Activated CD8-positive, alpha-beta memory T cell treated with anti-CD3 and anti-CD28 coated beads, Interleukin-2, amount 10 ng/mL, durations not matched to agents 7 days and 5 days (primary cell): Measurements from ENCODE around the gene TMEM219. TPM values are rescaled to one million over a fixed set of nuclear protein-coding genes. Genes with fewer than 3 reads are reported as not detected.
A peak's percentile ranks its signal among the peaks of the same experiment; 100 is the strongest.

Experiments
- ATAC-seq: fragments of 150-1000 bp; cut with Tn5 transposase; one replicate; pipeline ENCODE4 v1.10.0; 2021; ENCODE audit warnings: moderate library complexity
- CTCF ChIA-PET: fragments of 350-600 bp; sonication (Branson Sonifier 250); formaldehyde crosslinking; loops from one replicate; lab custom pipeline; 2021; ENCODE audit warnings: antibody characterized with exemption; lab: Charles Lee
- DNase-seq: peaks from one replicate; pipeline ENCODE4 v3.0.0-alpha.2; 2020
- H3K27ac Mint-ChIP-seq: one replicate; pipeline ENCODE4 v1.8.0; 2021; ENCODE audit warnings: mild to moderate bottlenecking, mixed read lengths
- H3K27me3 Mint-ChIP-seq: one replicate; pipeline ENCODE4 v1.8.0; 2021; ENCODE audit warnings: mixed read lengths
- H3K36me3 Mint-ChIP-seq: one replicate; pipeline ENCODE4 v1.8.0; 2021; ENCODE audit warnings: mild to moderate bottlenecking, mixed read lengths
- H3K4me1 Mint-ChIP-seq: one replicate; pipeline ENCODE4 v1.8.0; 2021; ENCODE audit warnings: mixed read lengths
- H3K4me3 Mint-ChIP-seq: one replicate; pipeline ENCODE4 v1.8.0; 2021; ENCODE audit warnings: mild to moderate bottlenecking, moderate library complexity, mixed read lengths
- H3K9me3 Mint-ChIP-seq: one replicate; pipeline ENCODE4 v1.8.0; 2022; ENCODE audit warnings: low read depth, mixed read lengths
- total RNA-seq, 2 experiments: library from RNA; stranded (reverse); gene quantifications; one replicate each; pipeline ENCODE4 v1.2.3, GENCODE V29; 2021

Gene TMEM219
- total RNA-seq, 2 experiments from 2014 or later: 56.9 to 67.6 TPM

- H3K9me3 Mint-ChIP-seq: no peaks in the 10 kb centered on the region
- H3K4me1 Mint-ChIP-seq: peaks cover 34% of the 10 kb centered on the region
- CTCF ChIA-PET: interaction anchor here (0.6 to 3.9 kb wide), 14 partner anchors 10 to 295 kb away, joined by 3 to 17 read pairs (median 4); partner anchors contain the start of genes ALDOA, TAOK2, TLCD3B and TMEM219
- DNase-seq (peak; percentile 100), ATAC-seq (peak; percentile 96)
- peaks cover 33% of the 10 kb centered on the region for H3K36me3 Mint-ChIP-seq
- H3K4me3 Mint-ChIP-seq: peak within 1 kb of the TSS; percentile 98
- no peaks in the 10 kb centered on the region for H3K27me3 Mint-ChIP-seq
- peak within 1 kb of the TSS; percentile 99 for H3K27ac Mint-ChIP-seq
Observed at GRCh38 chr16:29995911-29996765, 34.3 kb downstream of the TMEM219 start, which contains the start of gene INO80E. Gene INO80E (plus strand): TSS chr16:29996241. CDS start chr16:29996311, 70 bp downstream.

- H3K36me3 Mint-ChIP-seq: peaks cover 33% of the 10 kb centered on the region
- H3K9me3 Mint-ChIP-seq: no peaks in the 10 kb centered on the region
- ATAC-seq (no peak), DNase-seq (no peak)
- peak overlapping the region; percentile 98 for H3K4me3 Mint-ChIP-seq
- peaks cover 34% of the 10 kb centered on the region for H3K4me1 Mint-ChIP-seq
- CTCF ChIA-PET: interaction anchor here (0.6 to 3.9 kb wide), 14 partner anchors 9 to 295 kb away, joined by 3 to 17 read pairs (median 3); partner anchors contain the start of genes ALDOA, TAOK2, TLCD3B and TMEM219
- peak overlapping the region; percentile 99 for H3K27ac Mint-ChIP-seq
- no peaks in the 10 kb centered on the region for H3K27me3 Mint-ChIP-seq
Observed at GRCh38 chr16:29996766-29997250, 34.9 kb downstream of the TMEM219 start.

GRCh38 chr16:29999605-30000004 is 37.7 kb downstream of the TMEM219 start:
- no peak overlapping the region for H3K27ac Mint-ChIP-seq
- CTCF ChIA-PET: no interaction called here

GRCh38 chr16:30000735-30001631 is 39.1 kb downstream of the TMEM219 start:
- no peaks in the 10 kb centered on the region for H3K9me3 Mint-ChIP-seq
- CTCF ChIA-PET: no interaction called here
- ATAC-seq (no peak), DNase-seq (no peak)
- H3K27ac Mint-ChIP-seq: no peak overlapping the region
- H3K36me3 Mint-ChIP-seq: peaks cover 21% of the 10 kb centered on the region
- H3K27me3 Mint-ChIP-seq: no peaks in the 10 kb centered on the region
- H3K4me1 Mint-ChIP-seq: peaks cover 18% of the 10 kb centered on the region
- H3K4me3 Mint-ChIP-seq: no peak overlapping the region

More at GRCh38 chr16:29999605-30000004, 37.7 kb downstream of the TMEM219 start:
- no peak for ATAC-seq
- Mint-ChIP-seq H3K9me3 (no peaks in the 10 kb centered on the region), H3K4me3 (no peak overlapping the region), H3K36me3 (peaks cover 21% of the 10 kb centered on the region), H3K4me1 (peaks cover 23% of the 10 kb centered on the region), H3K27me3 (no peaks in the 10 kb centered on the region)
- DNase-seq: no peak

GRCh38 chr16:30002614-30003346 is 40.9 kb downstream of the TMEM219 start:
- peak overlapping the region; percentile 0 for H3K27ac Mint-ChIP-seq
- ATAC-seq: no peak
- no peaks in the 10 kb centered on the region for H3K9me3 Mint-ChIP-seq
- CTCF ChIA-PET: no interaction called here
- peaks cover 11% of the 10 kb centered on the region for H3K4me1 Mint-ChIP-seq
- no peak for DNase-seq
- peaks cover 13% of the 10 kb centered on the region for H3K36me3 Mint-ChIP-seq
- H3K4me3 Mint-ChIP-seq: no peak overlapping the region
- no peaks in the 10 kb centered on the region for H3K27me3 Mint-ChIP-seq

- DNase-seq: no peak
- no peak for ATAC-seq
- Mint-ChIP-seq H3K9me3 (no peaks in the 10 kb centered on the region), H3K27me3 (no peaks in the 10 kb centered on the region), H3K27ac (no peak overlapping the region), H3K36me3 (peaks cover 7% of the 10 kb centered on the region), H3K4me1 (peaks cover 6% of the 10 kb centered on the region), H3K4me3 (no peak overlapping the region)
- CTCF ChIA-PET: interaction anchor here (1.4 to 1.8 kb wide), 2 partner anchors 17 to 303 kb away, joined by 4 to 5 read pairs; no protein-coding TSS in a partner anchor
Observed at GRCh38 chr16:30003670-30004423, 42.0 kb downstream of the TMEM219 start.

GRCh38 chr16:30004424-30004776 is 42.5 kb downstream of the TMEM219 start:
- peaks cover 5% of the 10 kb centered on the region for H3K27me3 Mint-ChIP-seq
- ATAC-seq: no peak
- H3K36me3 Mint-ChIP-seq: peaks cover 6% of the 10 kb centered on the region
- H3K4me3 Mint-ChIP-seq: no peak overlapping the region
- CTCF ChIA-PET: interaction anchor here (1.4 to 1.8 kb wide), 2 partner anchors 17 to 304 kb away, joined by 4 to 5 read pairs; no protein-coding TSS in a partner anchor
- H3K4me1 Mint-ChIP-seq: peaks cover 2% of the 10 kb centered on the region
- DNase-seq: no peak
- H3K27ac Mint-ChIP-seq: no peak overlapping the region
- H3K9me3 Mint-ChIP-seq: no peaks in the 10 kb centered on the region

GRCh38 chr16:30004811-30005242 is 42.9 kb downstream of the TMEM219 start:
- no peak for ATAC-seq

GRCh38 chr16:30005341-30006094 is 43.6 kb downstream of the TMEM219 start:
- CTCF ChIA-PET: interaction anchor here (0.7 to 2.5 kb wide), 12 partner anchors 9 to 314 kb away, joined by 3 to 12 read pairs (median 4); partner anchors contain the start of genes HIRIP3, INO80E, KCTD13 and TLCD3B
- Mint-ChIP-seq H3K9me3 (no peaks in the 10 kb centered on the region), H3K36me3 (peaks cover 2% of the 10 kb centered on the region), H3K4me1 (peaks cover 2% of the 10 kb centered on the region), H3K27ac (no peak overlapping the region), H3K27me3 (peaks cover 14% of the 10 kb centered on the region), H3K4me3 (no peak overlapping the region)
- DNase-seq (peak; percentile 60), ATAC-seq (peak; percentile 64)

More at GRCh38 chr16:30004811-30005242, 42.9 kb downstream of the TMEM219 start:
- no peaks in the 10 kb centered on the region for H3K4me1 Mint-ChIP-seq
- CTCF ChIA-PET: interaction anchor here (1.4 to 2.5 kb wide), 5 partner anchors 16 to 304 kb away, joined by 4 to 12 read pairs (median 5); partner anchors contain the start of gene TLCD3B
- no peak overlapping the region for H3K27ac Mint-ChIP-seq
- H3K27me3 Mint-ChIP-seq: peaks cover 8% of the 10 kb centered on the region
- no peak overlapping the region for H3K4me3 Mint-ChIP-seq
- H3K36me3 Mint-ChIP-seq: peaks cover 2% of the 10 kb centered on the region
- DNase-seq: no peak
- H3K9me3 Mint-ChIP-seq: no peaks in the 10 kb centered on the region

- peaks cover 2% of the 10 kb centered on the region for H3K36me3 Mint-ChIP-seq
- CTCF ChIA-PET: interaction anchor here (0.7 to 2.5 kb wide), 10 partner anchors 9 to 315 kb away, joined by 3 to 12 read pairs (median 4); partner anchors contain the start of genes HIRIP3, INO80E, KCTD13 and TLCD3B
- no peak for ATAC-seq
- peaks cover 17% of the 10 kb centered on the region for H3K27me3 Mint-ChIP-seq
- H3K4me1 Mint-ChIP-seq: peaks cover 3% of the 10 kb centered on the region
- no peaks in the 10 kb centered on the region for H3K9me3 Mint-ChIP-seq
- no peak overlapping the region for H3K27ac Mint-ChIP-seq
- H3K4me3 Mint-ChIP-seq: no peak overlapping the region
- DNase-seq: no peak
Observed at GRCh38 chr16:30006095-30006473, 44.2 kb downstream of the TMEM219 start.
